Hematopoietic multipotent progenitor cell treated with erythropoietin and hydrocortisone succinate and interleukin-3 and kit ligand, for 15 days (in vitro differentiated cells): Measurements from ENCODE around the gene CAMTA1.

Experiments
- DNase-seq: peaks from one replicate; pipeline ENCODE4 v3.0.0-alpha.2; 2015; ENCODE audit warnings: low spot score

The CAMTA1 gene

DNA sequence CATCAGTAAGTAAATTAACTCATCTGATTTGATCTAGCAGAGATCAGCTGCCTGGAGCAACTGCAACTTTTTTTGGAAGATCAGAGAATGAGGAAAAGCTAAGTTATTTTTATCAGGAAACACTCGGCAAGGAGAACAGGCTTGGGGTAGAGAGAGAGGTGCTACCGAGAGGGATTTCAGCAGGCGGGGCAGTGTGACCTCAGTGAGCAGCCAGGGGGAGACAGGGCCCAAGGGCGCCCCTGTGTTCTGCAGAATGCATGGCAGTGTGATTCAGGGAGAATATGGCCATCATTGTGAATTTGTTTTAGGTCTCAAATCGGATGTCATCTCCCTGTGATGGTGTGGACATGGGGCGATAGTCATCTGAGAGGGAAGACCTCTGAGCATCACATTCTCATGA, 501.8 kb downstream of the CAMTA1 start:
- DNase-seq = no peak

DNA sequence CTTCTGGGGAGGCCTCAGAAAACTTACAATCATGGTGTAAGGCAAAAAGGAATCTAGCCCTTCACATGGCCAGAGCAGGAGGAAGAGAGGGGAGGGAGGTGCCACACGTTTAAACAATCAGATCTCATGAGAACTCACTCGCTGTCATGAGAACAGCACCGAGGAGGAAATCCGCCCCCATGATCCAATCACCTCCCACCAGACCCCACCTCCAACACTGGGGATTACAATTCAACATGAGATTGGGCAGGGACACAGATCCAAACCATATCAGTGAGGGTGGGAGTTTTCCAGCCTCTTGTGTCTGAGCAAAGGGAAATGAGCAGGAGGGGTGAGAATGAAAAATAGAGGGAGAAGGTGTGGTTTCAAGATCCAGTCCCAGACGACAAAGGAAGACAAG, 503.7 kb downstream of the CAMTA1 start:
- DNase-seq = no peak

- no peak for DNase-seq
Measured at GRCh38 chr1:7289694-7290093, 504.4 kb downstream of the CAMTA1 start.

- no peak for DNase-seq
Measured at GRCh38 chr1:7290971-7291970, 506.0 kb downstream of the CAMTA1 start.

- no peak for DNase-seq
Measured at GRCh38 chr1:7292036-7292681, 506.9 kb downstream of the CAMTA1 start.

DNA sequence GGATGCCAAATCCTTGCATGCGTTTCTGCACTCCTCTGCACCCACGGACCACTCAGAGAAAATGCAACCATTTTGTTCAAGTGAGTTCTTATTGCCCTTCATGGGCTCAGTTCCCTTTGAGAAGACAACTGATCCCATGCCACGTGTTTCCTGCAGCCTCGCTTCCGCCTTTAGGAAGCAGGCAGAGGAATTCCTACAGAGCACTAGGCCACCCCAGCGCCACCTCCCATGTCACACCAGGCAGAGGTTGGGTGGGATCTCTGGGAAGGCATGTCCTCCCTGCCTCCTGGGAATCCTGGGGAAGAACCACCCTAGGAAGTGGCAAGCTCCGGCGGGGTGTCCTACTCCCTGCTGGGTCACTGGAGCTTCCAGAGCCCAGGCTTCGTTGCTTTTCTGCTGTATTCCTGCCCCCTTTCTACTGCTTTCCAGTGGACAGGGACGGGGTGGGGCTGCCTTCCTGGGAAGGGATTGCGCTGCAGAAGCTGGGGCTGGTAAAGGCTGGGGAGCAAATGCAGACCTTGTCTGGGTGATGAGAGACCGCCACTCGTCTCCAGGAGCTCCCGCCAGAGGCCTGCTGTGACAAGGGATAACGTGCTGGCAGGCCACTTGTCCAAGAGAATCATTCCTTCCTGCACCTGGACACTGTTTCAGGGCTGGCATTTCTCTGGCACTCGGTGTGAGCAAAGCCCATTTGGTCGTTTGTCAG, 507.6 kb downstream of the CAMTA1 start:
- no peak for DNase-seq

DNA sequence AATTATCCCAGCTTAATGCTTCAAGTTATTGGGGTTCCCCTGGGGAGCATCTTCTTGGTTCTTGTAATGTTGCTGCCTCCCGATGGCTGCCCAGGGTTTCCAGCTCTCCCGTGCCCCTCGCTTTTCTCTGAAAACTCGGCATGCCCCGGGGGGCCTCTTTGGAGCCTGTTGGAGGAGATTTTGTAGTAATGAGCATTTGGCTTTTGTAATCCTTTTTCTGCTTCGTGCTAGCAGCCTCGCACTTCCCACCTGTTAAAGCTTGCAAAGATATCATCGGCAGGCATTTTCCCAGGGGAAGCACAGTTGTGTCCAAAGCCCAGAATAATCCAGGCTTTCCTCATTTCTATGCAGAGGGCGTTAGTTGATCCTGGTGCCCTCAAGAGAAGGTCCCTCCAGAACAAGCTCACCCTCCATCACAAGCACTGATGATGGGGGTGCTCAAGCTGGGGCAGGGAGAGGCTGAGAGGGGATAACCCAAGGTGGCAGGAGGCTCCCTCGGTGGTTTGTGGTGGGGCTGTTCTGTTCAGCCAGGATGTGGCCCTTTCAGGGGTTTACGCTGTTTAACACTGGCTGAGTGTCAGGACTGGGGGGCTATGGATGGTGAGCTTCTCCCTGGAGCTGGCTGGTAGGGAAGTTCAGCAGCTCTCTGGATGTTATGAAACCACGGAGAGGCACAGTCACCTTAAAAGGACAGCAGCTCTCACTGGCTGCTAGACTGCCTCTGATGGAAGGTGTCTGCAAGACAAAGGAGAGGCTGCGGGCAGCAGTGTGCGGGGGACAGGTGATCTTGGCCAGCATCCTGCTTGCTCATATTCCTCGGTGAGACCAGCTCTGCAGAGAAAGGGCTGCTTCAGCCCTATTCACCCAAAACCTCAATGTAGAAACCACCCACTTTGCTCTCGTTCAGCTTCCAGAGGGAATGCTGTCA, 508.7 kb downstream of the CAMTA1 start:
- no peak for DNase-seq

- no peak for DNase-seq
Measured at GRCh38 chr1:7294636-7295035, 509.4 kb downstream of the CAMTA1 start.

GRCh38 chr1:7295946-7296345, 510.7 kb downstream of the CAMTA1 start:
- DNase-seq = no peak

- no peak for DNase-seq
Measured at GRCh38 chr1:7296968-7297367, 511.7 kb downstream of the CAMTA1 start.

- no peak for DNase-seq
Measured at GRCh38 chr1:7298145-7298544, 512.9 kb downstream of the CAMTA1 start.

DNA sequence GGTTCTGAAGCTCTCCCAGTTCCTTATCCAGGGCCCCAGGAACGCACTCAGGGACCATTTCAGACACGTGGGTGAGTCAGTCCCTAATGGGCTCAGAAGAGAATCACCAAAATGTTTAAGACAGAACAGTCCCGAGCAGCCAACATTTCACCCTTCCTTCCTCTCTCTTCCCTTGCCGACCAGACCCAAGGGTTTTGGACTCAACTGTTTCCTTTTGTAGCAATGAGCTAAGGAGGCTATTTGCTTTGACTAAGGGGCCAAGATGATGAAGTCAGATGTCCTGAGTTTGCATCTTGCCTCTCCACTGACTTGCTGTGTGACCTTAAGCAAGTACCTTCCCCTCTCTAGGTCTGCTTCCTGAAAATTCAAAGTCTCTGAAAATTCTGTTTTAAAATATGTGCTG, 513.5 kb downstream of the CAMTA1 start:
- DNase-seq = no peak

DNA sequence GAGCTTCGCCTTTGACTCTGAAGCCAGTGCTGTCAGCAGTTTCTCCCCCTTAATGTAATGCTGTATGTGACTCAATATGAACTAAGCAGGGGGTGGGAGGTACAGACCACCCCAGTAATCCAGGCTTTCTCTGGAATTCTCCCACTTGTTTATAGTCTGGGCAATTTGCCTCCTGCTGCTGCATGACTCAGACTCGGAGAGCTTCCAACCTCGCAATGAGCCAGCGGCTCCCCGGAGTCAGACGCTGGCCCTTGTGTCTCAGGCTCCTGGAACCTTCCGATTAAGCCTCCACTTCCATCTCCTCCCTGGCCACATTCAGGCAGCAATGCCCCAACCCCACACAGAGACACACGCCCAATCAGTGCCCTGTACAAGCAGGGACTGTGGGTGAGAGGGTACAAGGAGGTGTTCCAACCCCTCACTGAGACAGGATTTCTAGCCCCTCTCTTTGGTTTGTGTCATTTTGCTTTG, 514.1 kb downstream of the CAMTA1 start:
- no peak for DNase-seq

GRCh38 chr1:7299994-7300393, 514.7 kb downstream of the CAMTA1 start:
- DNase-seq = no peak

DNA sequence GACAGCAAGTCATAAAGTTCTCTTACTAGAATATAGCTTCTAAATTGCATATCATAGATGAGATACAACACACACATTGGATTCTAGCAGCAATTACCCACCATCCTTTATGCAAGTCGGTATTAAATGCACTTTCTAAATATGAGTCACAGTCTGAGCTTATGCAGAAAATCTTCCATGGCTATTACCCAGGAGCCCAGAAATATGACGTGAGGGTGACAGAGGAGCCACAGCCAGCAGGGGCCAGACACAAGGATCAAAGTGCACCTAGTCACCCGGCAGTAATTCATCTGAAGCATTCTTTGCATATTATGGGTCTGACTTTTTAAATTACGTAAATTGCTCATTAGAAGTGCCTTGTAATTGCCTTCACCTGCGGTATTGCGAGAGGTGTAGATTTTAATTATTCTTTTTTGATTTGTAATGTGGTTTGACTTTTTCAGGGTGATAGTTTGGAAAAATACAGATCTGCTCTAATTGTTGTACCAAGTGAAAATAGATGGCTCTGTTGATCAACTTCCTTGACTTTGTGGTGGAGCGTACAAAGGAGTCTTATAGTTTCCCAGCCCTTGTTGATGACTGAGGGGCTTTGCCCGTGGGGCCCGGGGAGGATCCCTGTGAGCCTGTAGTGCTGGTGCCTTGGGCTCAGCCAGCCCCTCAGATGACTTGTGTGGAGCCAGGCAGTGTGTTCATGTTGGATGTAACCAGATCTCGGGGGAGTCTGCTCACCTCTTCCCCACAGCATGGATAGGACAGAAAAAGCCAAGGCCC, 515.8 kb downstream of the CAMTA1 start:
- DNase-seq = no peak

GRCh38 chr1:7301664-7301981, 516.4 kb downstream of the CAMTA1 start:
- no peak for DNase-seq

DNA sequence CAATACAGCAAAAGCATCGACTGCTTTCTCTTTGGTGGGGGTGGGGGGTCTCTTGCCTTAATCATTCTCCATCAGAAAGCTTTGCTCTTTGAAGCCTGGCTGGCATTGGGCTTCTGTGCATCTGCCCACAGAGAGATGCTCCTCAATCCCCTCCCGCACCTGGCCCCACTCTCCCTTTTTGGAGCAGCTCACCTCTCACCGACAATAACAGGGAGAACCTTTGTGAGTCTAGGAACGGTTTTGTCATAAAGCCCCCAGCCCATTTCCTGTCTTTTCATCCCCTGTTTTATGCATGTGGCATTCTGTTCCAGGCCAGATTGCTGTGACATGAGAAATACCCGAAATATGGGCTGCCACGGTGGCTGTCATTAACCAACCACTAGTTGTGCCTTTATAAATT, 516.9 kb downstream of the CAMTA1 start:
- no peak for DNase-seq

- DNase-seq = no peak
Measured at GRCh38 chr1:7302873-7303272, 517.6 kb downstream of the CAMTA1 start.

GRCh38 chr1:7303554-7304317, 518.5 kb downstream of the CAMTA1 start:
- DNase-seq = no peak

- DNase-seq = no peak
Measured at GRCh38 chr1:7313081-7313546, 527.9 kb downstream of the CAMTA1 start.
